Spleen (tissue), 11 donors: Measurements from ENCODE around the gene HEYL. TPM values are rescaled to one million over a fixed set of nuclear protein-coding genes. Genes with fewer than 3 reads are reported as not detected.

Source experiments
- DNase-seq: peaks from one replicate; pipeline ENCODE4 v3.0.0-alpha.2; 2020
- H3K27ac ChIP-seq, 8 donors: fragments of 200-600 bp; sonication (generic) in 7 of 8; 1 replicate in 4 of 8; 2 replicates in 4 of 8; pipeline versions ENCODE4 v1.5.0 to v1.8.0; 2016 to 2021; ENCODE audit warnings: inconsistent platforms in 4 of 8, mild to moderate bottlenecking in 4 of 8, moderate library complexity in 1 of 8
- H3K27me3 ChIP-seq, 7 donors: fragments of 200-600 bp; sonication (generic) in 6 of 7; replicated peaks in 1 of 7; 1 replicate in 4 of 7; 2 replicates in 3 of 7; pipeline versions ENCODE4 v1.5.0 to v1.8.0; 2016 to 2021; ENCODE audit warnings: inconsistent platforms in 3 of 7, mild to moderate bottlenecking in 1 of 7
- H3K36me3 ChIP-seq, 6 donors: fragments of 200-600 bp; sonication (generic) in 5 of 6; 1 replicate in 4 of 6; 2 replicates in 2 of 6; pipeline versions ENCODE4 v1.5.0 to v1.8.0; 2016 to 2021; ENCODE audit warnings: inconsistent platforms in 2 of 6
- H3K4me1 ChIP-seq, 6 donors: fragments of 200-600 bp; sonication (generic) in 5 of 6; 1 replicate in 3 of 6; 2 replicates in 3 of 6; pipeline versions ENCODE4 v1.5.0 to v1.8.0; 2016 to 2021; ENCODE audit warnings: inconsistent platforms in 3 of 6
- H3K4me3 ChIP-seq, 8 donors: fragments of 200-600 bp; sonication (generic) in 7 of 8; 1 replicate in 4 of 8; 2 replicates in 4 of 8; pipeline versions ENCODE4 v1.5.0 to v1.8.0; 2016 to 2021; ENCODE audit warnings: inconsistent platforms in 4 of 8, mild to moderate bottlenecking in 4 of 8, moderate library complexity in 2 of 8
- H3K9me3 ChIP-seq, 8 donors: fragments of 200-600 bp; sonication (generic) in 7 of 8; 1 replicate in 4 of 8; 2 replicates in 4 of 8; pipeline versions ENCODE4 v1.5.0 to v1.8.0; 2016 to 2021; ENCODE audit warnings: inconsistent platforms in 4 of 8
- POLR2A ChIP-seq, 3 donors: fragments of 450-650 bp; IDR thresholded peaks; one replicate each; pipeline ENCODE4 v1.5.1; 2017; ENCODE audit warnings: antibody characterized with exemption in 3 of 3, mild to moderate bottlenecking in 1 of 3
- POLR2AphosphoS5 ChIP-seq, 3 donors: sonication (generic); formaldehyde crosslinking; IDR thresholded peaks; one replicate each; pipeline ENCODE4 v1.5.1; 2017; ENCODE audit warnings: antibody characterized with exemption in 3 of 3
- WGBS, 5 donors: extraction: QIAGEN DNeasy Blood & Tissue Kit in 3 of 5; methylation state at CpG; one replicate each; pipeline versions ENCODE4 v1.1.5 to v1.1.7; 2013 to 2018; 5-methylcytosine and 5-hydroxymethylcytosine counted together
- intact Hi-C: fragments of 100-400 bp; cut with DNase I; formaldehyde crosslinking; loops from one replicate; pipeline ENCODE4 v1.15.0; 2023; ENCODE audit warnings: low total_unique reads
- polyA plus RNA-seq, 3 donors: library from polyadenylated mRNA; stranded (reverse); fragments of 200-250 nt; gene quantifications; one replicate each; pipeline ENCODE4 v1.2.1, GENCODE V29; 2013
- total RNA-seq, 7 donors: library from RNA; depleted of rRNA in 3 of 7; stranded (reverse); fragments of >200 nt in 3 of 7; fragmentation: NEBNext Ultra II Directional in 4 of 7; extraction: Animal tissue kit (Norgen Biotek cat#: 25700) in 4 of 7; gene quantifications; one replicate each; pipeline versions ENCODE4 v1.1.0 to v1.2.1, GENCODE V29; 2016 to 2021
- TF ChIP-seq, protein P1 (sequence below), 11 experiments: fragments of 200-600 bp in 7 of 11; fragments of 450-650 bp in 4 of 11; sonication (generic) in 4 of 11; IDR thresholded peaks in 8 of 11; conservative IDR thresholded peaks in 3 of 11; 1 replicate in 7 of 11; 2 replicates in 4 of 11; pipeline versions ENCODE4 v1.4.0 to v1.8.0; 2016 to 2021; ENCODE audit warnings: antibody characterized with exemption in 11 of 11, inconsistent platforms in 4 of 11, mild to moderate bottlenecking in 1 of 11
- donor health status: healthy with polysubstance abuse.
- donor health status: DM: no; HTN: no; CAD: no; lungs with moderate emphysema.
- donor health status: DM: no; HTN: no; CAD: no.
- donor health status: Bipolar disorder and iron deficiency.
- donor health status: healthy.
- donor health status: DM: no; HTN: no; CAD: no.
- donor health status: DM: yes; HTN: yes; CAD: no.

The HEYL gene
- total and polyA plus RNA-seq, 10 donors, result 1.2 to 9.9 (median 3.8) TPM

- DNase-seq, result no peak
- Histone ChIP-seq H3K27me3 (peaks cover 0 to 13% (median 0%) of the 10 kb centered on the region in 7 donors), H3K27ac (no peak overlapping the region), H3K4me3 (no peak overlapping the region), H3K4me1 (no peaks in the 10 kb centered on the region), H3K36me3 (no peaks in the 10 kb centered on the region), H3K9me3 (no peaks in the 10 kb centered on the region)
- 69 to 75% (median 71%) methylated on average over 8 of the region's 8 CpGs for WGBS, 5 donors
- intact Hi-C loops, result no loop called here
- TF ChIP-seq, protein P1, sequence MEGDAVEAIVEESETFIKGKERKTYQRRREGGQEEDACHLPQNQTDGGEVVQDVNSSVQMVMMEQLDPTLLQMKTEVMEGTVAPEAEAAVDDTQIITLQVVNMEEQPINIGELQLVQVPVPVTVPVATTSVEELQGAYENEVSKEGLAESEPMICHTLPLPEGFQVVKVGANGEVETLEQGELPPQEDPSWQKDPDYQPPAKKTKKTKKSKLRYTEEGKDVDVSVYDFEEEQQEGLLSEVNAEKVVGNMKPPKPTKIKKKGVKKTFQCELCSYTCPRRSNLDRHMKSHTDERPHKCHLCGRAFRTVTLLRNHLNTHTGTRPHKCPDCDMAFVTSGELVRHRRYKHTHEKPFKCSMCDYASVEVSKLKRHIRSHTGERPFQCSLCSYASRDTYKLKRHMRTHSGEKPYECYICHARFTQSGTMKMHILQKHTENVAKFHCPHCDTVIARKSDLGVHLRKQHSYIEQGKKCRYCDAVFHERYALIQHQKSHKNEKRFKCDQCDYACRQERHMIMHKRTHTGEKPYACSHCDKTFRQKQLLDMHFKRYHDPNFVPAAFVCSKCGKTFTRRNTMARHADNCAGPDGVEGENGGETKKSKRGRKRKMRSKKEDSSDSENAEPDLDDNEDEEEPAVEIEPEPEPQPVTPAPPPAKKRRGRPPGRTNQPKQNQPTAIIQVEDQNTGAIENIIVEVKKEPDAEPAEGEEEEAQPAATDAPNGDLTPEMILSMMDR (IDR thresholded peaks at IDR 0.05 in 8 of 11, conservative IDR thresholded peaks at IDR 0.05 in 3 of 11), result no peak
- TF ChIP-seq POLR2AphosphoS5 (IDR thresholded peaks at IDR 0.05), result no peak
- TF ChIP-seq POLR2A (IDR thresholded peaks at IDR 0.05), result no peak
Measured at GRCh38 chr1:39615086-39615673, 24.3 kb downstream of the HEYL start.

- Histone ChIP-seq H3K27ac (no peak overlapping the region), H3K36me3 (no peaks in the 10 kb centered on the region), H3K4me1 (peaks cover 0 to 6% (median 0%) of the 10 kb centered on the region in 6 donors), H3K9me3 (no peaks in the 10 kb centered on the region), H3K4me3 (no peak overlapping the region), H3K27me3 (peaks cover 0 to 20% (median 0%) of the 10 kb centered on the region in 7 donors)
- no peak for TF ChIP-seq POLR2AphosphoS5 (IDR thresholded peaks at IDR 0.05)
- no peak for DNase-seq
- WGBS, 5 donors, result 86 to 94% (median 91%) methylated on average over 6 of the region's 6 CpGs
- intact Hi-C loops, result no loop called here
Measured at GRCh38 chr1:39614488-39614887, 25.0 kb downstream of the HEYL start.

DNA sequence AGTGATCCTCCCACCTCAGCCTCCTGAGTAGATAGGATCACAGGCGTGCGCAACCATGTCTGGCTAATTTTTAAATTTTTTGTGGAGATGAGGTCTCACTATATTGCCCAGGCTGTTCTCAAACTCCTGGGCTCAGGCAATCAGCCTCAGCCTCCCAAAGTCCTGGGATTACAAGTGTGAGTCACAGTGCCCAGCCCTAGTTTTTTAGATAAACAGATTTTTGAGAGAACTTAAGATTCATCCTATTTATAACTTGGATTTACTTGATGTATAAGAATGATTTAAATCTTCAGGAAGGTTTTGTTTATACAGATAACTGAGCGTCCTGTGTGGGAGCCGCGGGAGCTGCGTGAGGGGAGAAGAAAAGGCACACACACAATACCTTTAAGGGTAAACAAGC lies 26.2 kb downstream of the HEYL start:
- 86 to 93% (median 90%) methylated on average over 6 of the region's 6 CpGs for WGBS, 5 donors
- intact Hi-C loops, result no loop called here
- Histone ChIP-seq H3K36me3 (no peaks in the 10 kb centered on the region), H3K9me3 (no peaks in the 10 kb centered on the region), H3K27me3 (peaks cover 0 to 27% (median 0%) of the 10 kb centered on the region in 7 donors), H3K4me1 (peaks cover 0 to 10% (median 0%) of the 10 kb centered on the region in 6 donors), H3K27ac (no peak overlapping the region), H3K4me3 (no peak overlapping the region)
- TF ChIP-seq POLR2A (IDR thresholded peaks at IDR 0.05), result no peak
- TF ChIP-seq, protein P1 (IDR thresholded peaks at IDR 0.05 in 8 of 11, conservative IDR thresholded peaks at IDR 0.05 in 3 of 11), result no peak
- no peak for TF ChIP-seq POLR2AphosphoS5 (IDR thresholded peaks at IDR 0.05)
- no peak for DNase-seq

- H3K4me3 ChIP-seq, result peak overlapping the region in 1 of 8 donors; percentile 2
- DNase-seq, result peak; percentile 91
- H3K27me3 ChIP-seq, result peaks cover 0 to 26% (median 2%) of the 10 kb centered on the region in 7 donors
- no peaks in the 10 kb centered on the region for H3K9me3 ChIP-seq
- intact Hi-C loops, result loop anchor here (5.0 kb wide), 1 partner anchor 108 kb away; no protein-coding TSS in a partner anchor
- TF ChIP-seq POLR2AphosphoS5 (IDR thresholded peaks at IDR 0.05) (peak in 1 of 3 donors; percentile 46), POLR2A (IDR thresholded peaks at IDR 0.05) (no peak)
- TF ChIP-seq, protein P1 (IDR thresholded peaks at IDR 0.05 in 8 of 11, conservative IDR thresholded peaks at IDR 0.05 in 3 of 11), result peak in 9 of 11 experiments; percentile 32 to 90 (median 80)
- no peak overlapping the region for H3K27ac ChIP-seq
- H3K36me3 ChIP-seq, result no peaks in the 10 kb centered on the region
- H3K4me1 ChIP-seq, result peaks cover 0 to 15% (median 0%) of the 10 kb centered on the region in 6 donors
- 22 to 41% (median 33%) methylated on average over 32 to 42 of the region's 42 CpGs for WGBS, 5 donors
Measured at GRCh38 chr1:39609618-39610331, 29.7 kb downstream of the HEYL start.
